HEK293 (cell line): ENCODE data around the gene MRPS18B.

Source experiments
- GLIS1 ChIP-seq: fragments of 450-650 bp; formaldehyde crosslinking; IDR thresholded peaks from 2 replicates; pipeline ENCODE4 v1.5.1; 2016; ENCODE audit warnings: missing biosample characterization, missing genetic modification characterization
- HOXC10 ChIP-seq: sonication (generic); formaldehyde crosslinking; IDR thresholded peaks from 2 replicates; pipeline ENCODE4 v1.8.1; 2023; ENCODE audit warnings: mild to moderate bottlenecking, missing genetic modification reagents
- KLF8 ChIP-seq: fragments of 450-650 bp; formaldehyde crosslinking; IDR thresholded peaks from 2 replicates; pipeline ENCODE4 v1.5.1; 2016; ENCODE audit warnings: missing biosample characterization, missing genetic modification characterization
- MZF1 ChIP-seq: fragments of 450-650 bp; formaldehyde crosslinking; IDR thresholded peaks from 2 replicates; pipeline ENCODE4 v1.5.1; 2017; ENCODE audit warnings: missing biosample characterization, missing genetic modification characterization, borderline replicate concordance
- OSR2 ChIP-seq: fragments of 450-650 bp; formaldehyde crosslinking; IDR thresholded peaks from 2 replicates; pipeline ENCODE4 v1.5.1; 2016; ENCODE audit warnings: missing biosample characterization, missing genetic modification characterization
- PRDM1 ChIP-seq: fragments of 450-650 bp; formaldehyde crosslinking; IDR thresholded peaks from 2 replicates; pipeline ENCODE4; 2016; ENCODE audit warnings: missing biosample characterization, missing genetic modification characterization
- SCRT1 ChIP-seq: fragments of 450-650 bp; formaldehyde crosslinking; IDR thresholded peaks from 2 replicates; pipeline ENCODE4 v1.5.1; 2016; ENCODE audit warnings: missing biosample characterization, missing genetic modification characterization, borderline replicate concordance
- SP7 ChIP-seq: fragments of 450-650 bp; formaldehyde crosslinking; IDR thresholded peaks from 2 replicates; pipeline ENCODE4 v1.5.1; 2016; ENCODE audit warnings: missing biosample characterization, missing genetic modification characterization
- TRIM28 ChIP-seq: IDR thresholded peaks from 2 replicates; pipeline ENCODE4 v1.6.1; 2011; ENCODE audit warnings: low read length, control low read depth, borderline replicate concordance
- ZBTB20 ChIP-seq: fragments of 450-650 bp; formaldehyde crosslinking; IDR thresholded peaks from 2 replicates; pipeline ENCODE4 v1.5.1; 2016; ENCODE audit warnings: missing biosample characterization, missing genetic modification characterization
- ZBTB48 ChIP-seq: fragments of 450-650 bp; formaldehyde crosslinking; IDR thresholded peaks from 2 replicates; pipeline ENCODE4 v1.5.1; 2016; ENCODE audit warnings: missing biosample characterization, missing genetic modification characterization
- ZNF157 ChIP-seq: fragments of 450-650 bp; formaldehyde crosslinking; IDR thresholded peaks from 2 replicates; pipeline ENCODE4 v1.5.1; 2016; ENCODE audit warnings: missing biosample characterization, missing genetic modification characterization
- ZNF16 ChIP-seq: fragments of 450-650 bp; formaldehyde crosslinking; IDR thresholded peaks from 2 replicates; pipeline ENCODE4 v1.5.1; 2016; ENCODE audit warnings: low read depth, missing biosample characterization, missing genetic modification characterization
- ZNF19 ChIP-seq: fragments of 450-650 bp; formaldehyde crosslinking; IDR thresholded peaks from 2 replicates; pipeline ENCODE4; 2016; ENCODE audit warnings: missing biosample characterization, missing genetic modification characterization, low read depth
- ZNF311 ChIP-seq: fragments of 450-650 bp; formaldehyde crosslinking; IDR thresholded peaks from 2 replicates; pipeline ENCODE4 v1.5.1; 2017; ENCODE audit warnings: missing biosample characterization, missing genetic modification characterization, borderline replicate concordance
- ZNF473 ChIP-seq: fragments of 450-650 bp; formaldehyde crosslinking; IDR thresholded peaks from 2 replicates; pipeline ENCODE4 v1.5.1; 2017; ENCODE audit warnings: missing biosample characterization, missing genetic modification characterization
- ZNF48 ChIP-seq: fragments of 450-650 bp; formaldehyde crosslinking; IDR thresholded peaks from 2 replicates; pipeline ENCODE4 v1.5.1; 2016; ENCODE audit warnings: missing biosample characterization, missing genetic modification characterization
- ZNF664 ChIP-seq: fragments of 450-650 bp; formaldehyde crosslinking; IDR thresholded peaks from 2 replicates; pipeline ENCODE4 v1.5.1; 2016; ENCODE audit warnings: missing biosample characterization, missing genetic modification characterization
- ZNF707 ChIP-seq: fragments of 450-650 bp; formaldehyde crosslinking; IDR thresholded peaks from 2 replicates; pipeline ENCODE4 v1.5.1; 2016; ENCODE audit warnings: missing biosample characterization, missing genetic modification characterization
- ZNF768 ChIP-seq: fragments of 450-650 bp; formaldehyde crosslinking; IDR thresholded peaks from 2 replicates; pipeline ENCODE4 v1.5.1; 2018; ENCODE audit warnings: missing biosample characterization, mild to moderate bottlenecking, missing genetic modification characterization
- ZNF776 ChIP-seq: fragments of 450-650 bp; formaldehyde crosslinking; IDR thresholded peaks from 2 replicates; pipeline ENCODE4 v1.5.0; 2017; ENCODE audit warnings: missing biosample characterization, missing genetic modification characterization, borderline replicate concordance
- TF ChIP-seq, protein P1 (sequence below): fragments of 450-650 bp; formaldehyde crosslinking; IDR thresholded peaks from 2 replicates; pipeline ENCODE4 v1.5.1; 2016; ENCODE audit warnings: missing biosample characterization, missing genetic modification characterization
- TF ChIP-seq, protein P2 (sequence below): fragments of 450-650 bp; formaldehyde crosslinking; IDR thresholded peaks from 2 replicates; pipeline ENCODE4 v1.5.1; 2016; ENCODE audit warnings: missing biosample characterization, missing genetic modification characterization
- TF ChIP-seq, protein P3 (sequence below): fragments of 450-650 bp; formaldehyde crosslinking; IDR thresholded peaks from 2 replicates; pipeline ENCODE4 v1.5.1; 2016; ENCODE audit warnings: missing biosample characterization, missing genetic modification characterization
- TF ChIP-seq, protein P4 (sequence below): fragments of 450-650 bp; formaldehyde crosslinking; IDR thresholded peaks from 2 replicates; pipeline ENCODE4 v1.5.1; 2017; ENCODE audit warnings: missing biosample characterization, missing genetic modification characterization
- TF ChIP-seq, protein P5 (sequence below): fragments of 450-650 bp; formaldehyde crosslinking; IDR thresholded peaks from 2 replicates; pipeline ENCODE4 v1.5.1; 2016; ENCODE audit warnings: missing biosample characterization, missing genetic modification characterization
- TF ChIP-seq, protein P6 (sequence below): fragments of 450-650 bp; formaldehyde crosslinking; IDR thresholded peaks from 2 replicates; pipeline ENCODE4 v1.5.1; 2016; ENCODE audit warnings: missing biosample characterization, missing genetic modification characterization, low read depth

MRPS18B gene

DNA sequence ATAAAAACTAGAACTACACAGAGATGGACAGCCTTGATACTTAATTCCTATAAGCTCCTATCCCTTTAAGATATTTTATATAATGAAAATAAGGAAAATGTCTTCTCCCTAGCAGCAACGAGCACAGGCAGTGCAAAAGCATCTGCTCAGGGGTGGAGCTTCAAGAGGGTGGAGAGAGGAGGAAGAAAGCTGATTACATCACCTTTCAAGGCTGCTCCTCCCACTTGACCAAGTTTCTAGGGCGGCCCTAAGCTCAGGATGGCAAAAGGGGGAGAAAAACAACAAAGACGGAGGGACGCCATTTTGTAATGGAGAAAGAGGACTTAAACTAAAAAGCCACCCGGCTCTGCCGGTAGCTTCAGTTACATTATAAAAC, 2.8 kb upstream of the MRPS18B start (continued):
- TF ChIP-seq, protein P1, sequence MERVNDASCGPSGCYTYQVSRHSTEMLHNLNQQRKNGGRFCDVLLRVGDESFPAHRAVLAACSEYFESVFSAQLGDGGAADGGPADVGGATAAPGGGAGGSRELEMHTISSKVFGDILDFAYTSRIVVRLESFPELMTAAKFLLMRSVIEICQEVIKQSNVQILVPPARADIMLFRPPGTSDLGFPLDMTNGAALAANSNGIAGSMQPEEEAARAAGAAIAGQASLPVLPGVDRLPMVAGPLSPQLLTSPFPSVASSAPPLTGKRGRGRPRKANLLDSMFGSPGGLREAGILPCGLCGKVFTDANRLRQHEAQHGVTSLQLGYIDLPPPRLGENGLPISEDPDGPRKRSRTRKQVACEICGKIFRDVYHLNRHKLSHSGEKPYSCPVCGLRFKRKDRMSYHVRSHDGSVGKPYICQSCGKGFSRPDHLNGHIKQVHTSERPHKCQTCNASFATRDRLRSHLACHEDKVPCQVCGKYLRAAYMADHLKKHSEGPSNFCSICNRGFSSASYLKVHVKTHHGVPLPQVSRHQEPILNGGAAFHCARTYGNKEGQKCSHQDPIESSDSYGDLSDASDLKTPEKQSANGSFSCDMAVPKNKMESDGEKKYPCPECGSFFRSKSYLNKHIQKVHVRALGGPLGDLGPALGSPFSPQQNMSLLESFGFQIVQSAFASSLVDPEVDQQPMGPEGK (tag by site-specific recombination) = no peak
- TF ChIP-seq ZBTB20 (tag by site-specific recombination) (0 out of 2 replicates have a peak, but pooled peaks have one; percentile 15), SCRT1 (no peak), KLF8 (tag by site-specific recombination) (peak; percentile 38; the same call in 1 of the 2 replicates), ZNF19 (tag by site-specific recombination) (no peak), ZNF776 (tag by site-specific recombination) (no peak), ZNF768 (no peak), ZNF707 (tag by site-specific recombination) (no peak), ZNF311 (tag by site-specific recombination) (no peak), HOXC10 (no peak), SP7 (tag by site-specific recombination) (peak; percentile 9; the same call in 1 of the 2 replicates), ZNF664 (no peak), ZNF48 (tag by site-specific recombination) (no peak), PRDM1 (tag by site-specific recombination) (no peak), ZNF473 (tag by site-specific recombination) (no peak), TRIM28 (0 out of 2 replicates have a peak, but pooled peaks have one; percentile 36), GLIS1 (tag by site-specific recombination) (no peak), ZBTB48 (tag by site-specific recombination) (no peak), ZNF16 (tag by site-specific recombination) (no peak), ZNF157 (tag by site-specific recombination) (no peak), OSR2 (no peak), MZF1 (no peak)
- TF ChIP-seq, protein P2, sequence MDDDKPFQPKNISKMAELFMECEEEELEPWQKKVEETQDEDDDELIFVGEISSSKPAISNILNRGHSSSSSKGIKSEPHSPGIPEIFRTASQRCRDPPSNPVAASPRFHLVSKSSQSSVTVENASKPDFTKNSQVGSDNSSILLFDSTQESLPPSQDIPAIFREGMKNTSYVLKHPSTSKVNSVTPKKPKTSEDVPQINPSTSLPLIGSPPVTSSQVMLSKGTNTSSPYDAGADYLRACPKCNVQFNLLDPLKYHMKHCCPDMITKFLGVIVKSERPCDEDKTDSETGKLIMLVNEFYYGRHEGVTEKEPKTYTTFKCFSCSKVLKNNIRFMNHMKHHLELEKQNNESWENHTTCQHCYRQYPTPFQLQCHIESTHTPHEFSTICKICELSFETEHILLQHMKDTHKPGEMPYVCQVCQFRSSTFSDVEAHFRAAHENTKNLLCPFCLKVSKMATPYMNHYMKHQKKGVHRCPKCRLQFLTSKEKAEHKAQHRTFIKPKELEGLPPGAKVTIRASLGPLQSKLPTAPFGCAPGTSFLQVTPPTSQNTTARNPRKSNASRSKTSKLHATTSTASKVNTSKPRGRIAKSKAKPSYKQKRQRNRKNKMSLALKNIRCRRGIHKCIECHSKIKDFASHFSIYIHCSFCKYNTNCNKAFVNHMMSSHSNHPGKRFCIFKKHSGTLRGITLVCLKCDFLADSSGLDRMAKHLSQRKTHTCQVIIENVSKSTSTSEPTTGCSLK (tag by site-specific recombination) = no peak
- TF ChIP-seq, protein P3, sequence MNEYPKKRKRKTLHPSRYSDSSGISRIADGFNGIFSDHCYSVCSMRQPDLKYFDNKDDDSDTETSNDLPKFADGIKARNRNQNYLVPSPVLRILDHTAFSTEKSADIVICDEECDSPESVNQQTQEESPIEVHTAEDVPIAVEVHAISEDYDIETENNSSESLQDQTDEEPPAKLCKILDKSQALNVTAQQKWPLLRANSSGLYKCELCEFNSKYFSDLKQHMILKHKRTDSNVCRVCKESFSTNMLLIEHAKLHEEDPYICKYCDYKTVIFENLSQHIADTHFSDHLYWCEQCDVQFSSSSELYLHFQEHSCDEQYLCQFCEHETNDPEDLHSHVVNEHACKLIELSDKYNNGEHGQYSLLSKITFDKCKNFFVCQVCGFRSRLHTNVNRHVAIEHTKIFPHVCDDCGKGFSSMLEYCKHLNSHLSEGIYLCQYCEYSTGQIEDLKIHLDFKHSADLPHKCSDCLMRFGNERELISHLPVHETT (tag by site-specific recombination) = no peak
- TF ChIP-seq, protein P4, sequence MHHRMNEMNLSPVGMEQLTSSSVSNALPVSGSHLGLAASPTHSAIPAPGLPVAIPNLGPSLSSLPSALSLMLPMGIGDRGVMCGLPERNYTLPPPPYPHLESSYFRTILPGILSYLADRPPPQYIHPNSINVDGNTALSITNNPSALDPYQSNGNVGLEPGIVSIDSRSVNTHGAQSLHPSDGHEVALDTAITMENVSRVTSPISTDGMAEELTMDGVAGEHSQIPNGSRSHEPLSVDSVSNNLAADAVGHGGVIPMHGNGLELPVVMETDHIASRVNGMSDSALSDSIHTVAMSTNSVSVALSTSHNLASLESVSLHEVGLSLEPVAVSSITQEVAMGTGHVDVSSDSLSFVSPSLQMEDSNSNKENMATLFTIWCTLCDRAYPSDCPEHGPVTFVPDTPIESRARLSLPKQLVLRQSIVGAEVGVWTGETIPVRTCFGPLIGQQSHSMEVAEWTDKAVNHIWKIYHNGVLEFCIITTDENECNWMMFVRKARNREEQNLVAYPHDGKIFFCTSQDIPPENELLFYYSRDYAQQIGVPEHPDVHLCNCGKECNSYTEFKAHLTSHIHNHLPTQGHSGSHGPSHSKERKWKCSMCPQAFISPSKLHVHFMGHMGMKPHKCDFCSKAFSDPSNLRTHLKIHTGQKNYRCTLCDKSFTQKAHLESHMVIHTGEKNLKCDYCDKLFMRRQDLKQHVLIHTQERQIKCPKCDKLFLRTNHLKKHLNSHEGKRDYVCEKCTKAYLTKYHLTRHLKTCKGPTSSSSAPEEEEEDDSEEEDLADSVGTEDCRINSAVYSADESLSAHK (tag by site-specific recombination) = no peak
- TF ChIP-seq, protein P5, sequence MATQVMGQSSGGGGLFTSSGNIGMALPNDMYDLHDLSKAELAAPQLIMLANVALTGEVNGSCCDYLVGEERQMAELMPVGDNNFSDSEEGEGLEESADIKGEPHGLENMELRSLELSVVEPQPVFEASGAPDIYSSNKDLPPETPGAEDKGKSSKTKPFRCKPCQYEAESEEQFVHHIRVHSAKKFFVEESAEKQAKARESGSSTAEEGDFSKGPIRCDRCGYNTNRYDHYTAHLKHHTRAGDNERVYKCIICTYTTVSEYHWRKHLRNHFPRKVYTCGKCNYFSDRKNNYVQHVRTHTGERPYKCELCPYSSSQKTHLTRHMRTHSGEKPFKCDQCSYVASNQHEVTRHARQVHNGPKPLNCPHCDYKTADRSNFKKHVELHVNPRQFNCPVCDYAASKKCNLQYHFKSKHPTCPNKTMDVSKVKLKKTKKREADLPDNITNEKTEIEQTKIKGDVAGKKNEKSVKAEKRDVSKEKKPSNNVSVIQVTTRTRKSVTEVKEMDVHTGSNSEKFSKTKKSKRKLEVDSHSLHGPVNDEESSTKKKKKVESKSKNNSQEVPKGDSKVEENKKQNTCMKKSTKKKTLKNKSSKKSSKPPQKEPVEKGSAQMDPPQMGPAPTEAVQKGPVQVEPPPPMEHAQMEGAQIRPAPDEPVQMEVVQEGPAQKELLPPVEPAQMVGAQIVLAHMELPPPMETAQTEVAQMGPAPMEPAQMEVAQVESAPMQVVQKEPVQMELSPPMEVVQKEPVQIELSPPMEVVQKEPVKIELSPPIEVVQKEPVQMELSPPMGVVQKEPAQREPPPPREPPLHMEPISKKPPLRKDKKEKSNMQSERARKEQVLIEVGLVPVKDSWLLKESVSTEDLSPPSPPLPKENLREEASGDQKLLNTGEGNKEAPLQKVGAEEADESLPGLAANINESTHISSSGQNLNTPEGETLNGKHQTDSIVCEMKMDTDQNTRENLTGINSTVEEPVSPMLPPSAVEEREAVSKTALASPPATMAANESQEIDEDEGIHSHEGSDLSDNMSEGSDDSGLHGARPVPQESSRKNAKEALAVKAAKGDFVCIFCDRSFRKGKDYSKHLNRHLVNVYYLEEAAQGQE = no peak
- TF ChIP-seq, protein P6, sequence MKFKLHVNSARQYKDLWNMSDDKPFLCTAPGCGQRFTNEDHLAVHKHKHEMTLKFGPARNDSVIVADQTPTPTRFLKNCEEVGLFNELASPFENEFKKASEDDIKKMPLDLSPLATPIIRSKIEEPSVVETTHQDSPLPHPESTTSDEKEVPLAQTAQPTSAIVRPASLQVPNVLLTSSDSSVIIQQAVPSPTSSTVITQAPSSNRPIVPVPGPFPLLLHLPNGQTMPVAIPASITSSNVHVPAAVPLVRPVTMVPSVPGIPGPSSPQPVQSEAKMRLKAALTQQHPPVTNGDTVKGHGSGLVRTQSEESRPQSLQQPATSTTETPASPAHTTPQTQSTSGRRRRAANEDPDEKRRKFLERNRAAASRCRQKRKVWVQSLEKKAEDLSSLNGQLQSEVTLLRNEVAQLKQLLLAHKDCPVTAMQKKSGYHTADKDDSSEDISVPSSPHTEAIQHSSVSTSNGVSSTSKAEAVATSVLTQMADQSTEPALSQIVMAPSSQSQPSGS (tag by site-specific recombination) = peak; percentile 96
